SK-N-DZ (cell line): ENCODE results near the gene ADAMTS3.

Source experiments
- DNase-seq: peaks from one replicate; pipeline ENCODE4 v3.0.0-alpha.2; 2015; ENCODE audit warnings: low spot score

ADAMTS3 gene

GRCh38 chr4:72348701-72349100 lies 220.3 kb downstream of the ADAMTS3 start:
- DNase-seq: no peak

DNA sequence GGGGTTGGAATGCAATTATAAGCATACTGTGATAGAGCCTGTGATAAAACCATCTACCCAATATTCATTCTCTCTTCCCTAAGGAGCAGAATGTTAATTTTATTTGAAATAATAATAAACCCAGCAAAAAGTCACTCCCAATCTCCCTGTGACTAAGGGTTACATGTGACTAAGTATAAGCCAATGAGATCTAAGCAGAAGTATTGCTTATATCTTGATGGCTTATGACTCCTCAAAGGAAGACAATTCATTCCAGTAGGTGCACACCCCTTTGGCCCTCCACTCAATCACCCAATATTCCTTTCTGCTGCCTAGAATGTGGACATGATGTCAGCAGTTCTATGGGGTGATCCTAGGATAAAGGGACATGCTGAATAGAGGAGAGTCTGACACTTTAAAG lies 224.6 kb downstream of the ADAMTS3 start:
- DNase-seq: no peak

GRCh38 chr4:72341432-72341820 lies 227.6 kb downstream of the ADAMTS3 start:
- DNase-seq: no peak

- DNase-seq: no peak
These were observed 228.1 kb downstream of the ADAMTS3 start for GRCh38 chr4:72340803-72341431.

DNA sequence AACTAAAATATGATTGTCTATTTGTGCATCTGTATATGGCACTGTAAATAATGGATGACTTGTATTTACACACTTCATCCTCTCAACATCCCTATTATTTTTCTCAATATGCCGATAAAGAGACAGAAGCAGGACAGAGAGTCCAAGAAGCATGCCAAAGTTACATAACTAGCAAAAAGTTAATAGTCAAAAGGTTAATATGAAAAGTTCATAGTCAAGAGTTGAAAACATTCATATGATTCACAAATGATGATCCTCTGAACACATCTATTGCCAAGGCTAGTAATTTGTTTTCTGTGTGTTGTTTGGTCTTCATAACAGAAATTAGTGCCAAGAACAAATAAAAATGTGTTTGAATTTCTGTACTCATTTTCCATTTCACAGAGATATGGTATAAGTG lies 231.0 kb downstream of the ADAMTS3 start:
- no peak for DNase-seq

DNA sequence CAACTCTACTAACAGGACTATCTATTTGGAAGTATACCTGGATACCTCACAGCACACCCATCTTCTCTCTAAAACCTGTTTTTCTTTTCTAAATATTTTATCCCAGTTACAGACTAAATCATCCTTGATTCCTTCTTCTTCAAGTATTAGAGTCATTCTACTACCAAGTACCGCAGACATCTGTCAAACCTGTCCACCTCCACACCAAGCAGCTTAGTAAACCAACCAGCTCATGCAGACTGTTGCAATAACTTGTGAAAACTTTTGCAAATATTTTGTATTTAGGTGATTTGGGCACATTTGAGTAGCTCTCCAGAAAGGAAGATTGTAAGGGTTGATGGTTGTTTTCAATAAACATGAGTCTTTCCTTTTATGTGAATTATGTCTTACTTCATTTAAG lies 238.6 kb downstream of the ADAMTS3 start:
- no peak for DNase-seq

- DNase-seq: peak; percentile 33
These were observed 242.1 kb downstream of the ADAMTS3 start for GRCh38 chr4:72326692-72327632.

DNA sequence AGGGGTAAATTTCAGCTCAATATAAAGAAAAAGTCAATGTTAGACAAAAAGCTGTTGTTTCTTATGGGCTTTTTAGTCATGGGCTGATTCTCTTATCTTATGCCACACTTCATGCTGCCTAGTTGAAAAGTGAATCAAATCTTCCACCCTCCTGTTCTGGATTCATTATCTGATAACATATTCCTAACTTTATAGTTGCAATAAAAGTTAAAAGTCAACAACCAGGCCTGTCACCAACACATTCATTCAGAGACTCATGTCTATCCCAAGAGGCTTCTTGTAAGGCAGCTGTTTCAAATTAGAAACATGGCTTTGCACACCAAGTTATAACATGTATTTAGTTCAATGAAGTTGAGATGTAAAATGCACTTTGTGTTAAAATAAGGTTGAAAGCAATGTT lies 243.8 kb downstream of the ADAMTS3 start:
- no peak for DNase-seq

DNA sequence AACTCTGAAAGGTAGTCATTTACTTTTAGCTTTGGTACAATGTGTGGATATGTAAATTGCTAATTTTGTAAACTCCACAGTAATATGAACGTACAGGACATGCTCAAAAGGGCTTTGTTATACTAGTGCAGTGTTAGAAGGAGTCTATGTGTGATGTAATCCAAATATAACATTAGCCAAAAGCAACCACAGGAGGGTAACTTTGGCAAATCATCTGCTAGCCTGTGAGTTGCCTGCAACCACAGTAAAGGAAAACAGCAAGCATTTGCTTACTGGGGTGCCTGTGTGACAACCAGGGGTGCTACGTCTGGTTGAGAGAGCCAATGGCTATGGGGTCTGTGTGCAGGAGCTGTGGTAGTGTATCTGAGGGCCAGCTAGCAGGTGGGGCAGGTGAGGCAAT lies 245.8 kb downstream of the ADAMTS3 start:
- DNase-seq: no peak

- no peak for DNase-seq
These were observed 248.6 kb downstream of the ADAMTS3 start for GRCh38 chr4:72320223-72320948.

- no peak for DNase-seq
These were observed 249.4 kb downstream of the ADAMTS3 start for GRCh38 chr4:72319601-72320021.

- no peak for DNase-seq
These were observed 250.4 kb downstream of the ADAMTS3 start for GRCh38 chr4:72318421-72319170.

GRCh38 chr4:72314869-72315268 lies 254.2 kb downstream of the ADAMTS3 start:
- DNase-seq: no peak

DNA sequence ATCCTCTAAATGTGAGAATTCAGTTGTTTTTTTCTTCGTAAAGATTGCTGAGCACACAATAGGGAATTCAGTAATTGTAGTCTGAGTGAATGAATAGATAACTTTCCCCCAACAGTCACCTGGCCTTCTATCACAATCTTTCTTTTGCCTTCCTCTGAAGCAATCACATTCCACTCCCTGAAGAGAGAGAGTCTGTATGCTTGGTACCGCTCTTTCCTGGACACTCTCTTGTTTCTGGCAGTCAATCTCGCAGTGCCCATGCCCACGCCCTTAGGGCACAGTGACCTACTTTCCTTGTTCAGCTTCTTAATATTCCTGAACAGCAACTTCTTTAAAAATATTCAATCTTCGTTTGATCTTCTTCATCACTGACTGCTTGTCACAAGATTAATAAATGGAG lies 255.9 kb downstream of the ADAMTS3 start:
- no peak for DNase-seq

- DNase-seq: no peak
These were observed 256.9 kb downstream of the ADAMTS3 start for GRCh38 chr4:72312032-72312650.

- DNase-seq: no peak
These were observed 257.7 kb downstream of the ADAMTS3 start for GRCh38 chr4:72311291-72311690.

- DNase-seq: no peak
These were observed 263.4 kb downstream of the ADAMTS3 start for GRCh38 chr4:72305620-72306019.

DNA sequence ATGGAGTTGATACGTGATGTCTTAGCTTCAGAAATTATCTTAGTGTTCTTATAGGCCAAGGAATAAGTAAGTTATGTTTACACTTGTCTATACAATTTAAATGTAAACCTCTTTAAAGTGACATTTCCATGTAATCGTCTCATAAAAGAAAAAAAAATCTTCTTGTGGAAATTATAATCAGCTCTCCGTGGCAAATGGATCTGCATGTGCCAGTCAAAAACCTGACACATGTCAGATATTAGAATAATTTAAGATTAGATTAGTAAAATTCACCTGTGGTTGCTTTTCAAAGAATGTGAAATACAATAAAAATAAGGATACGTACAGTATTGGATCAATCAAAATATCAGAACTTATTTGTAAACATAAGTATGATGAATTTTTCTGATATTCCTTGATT lies 263.9 kb downstream of the ADAMTS3 start:
- DNase-seq: no peak

GRCh38 chr4:72302981-72303704 lies 265.9 kb downstream of the ADAMTS3 start:
- peak; percentile 43 for DNase-seq

DNA sequence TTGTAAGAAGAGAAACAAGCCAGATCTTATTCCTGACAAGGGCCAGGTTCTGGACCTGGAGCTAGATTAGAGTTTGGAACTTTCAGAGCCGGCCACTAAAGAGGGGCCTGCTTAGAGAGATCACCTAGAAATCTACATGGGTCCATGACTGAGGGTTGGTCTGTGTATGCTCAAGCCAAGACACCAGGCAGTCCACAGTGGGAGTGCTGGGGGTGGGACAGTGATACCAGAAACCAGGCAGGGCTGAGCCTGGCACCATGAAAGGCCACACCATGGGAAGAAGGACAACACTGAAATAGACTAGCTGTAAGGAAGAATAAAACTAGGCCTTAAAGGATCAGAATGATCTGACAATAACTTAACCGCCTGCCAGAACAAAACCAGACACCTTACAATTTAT lies 267.3 kb downstream of the ADAMTS3 start:
- no peak for DNase-seq
